WTC11 (cell line): ENCODE data around the gene SORL1.

Experiments used
- CTCF ChIP-seq: fragments of 200-600 bp; IDR thresholded peaks from 2 replicates; pipeline ENCODE4 v1.8.0; 2022; ENCODE audit warnings: antibody characterized with exemption
- USF1 ChIP-seq: sonication (generic); formaldehyde crosslinking; IDR thresholded peaks from 2 replicates; pipeline ENCODE4 v1.8.0; 2022; ENCODE audit warnings: mild to moderate bottlenecking, missing genetic modification reagents
- ZNF121 ChIP-seq: sonication (generic); formaldehyde crosslinking; IDR thresholded peaks from 2 replicates; pipeline ENCODE4 v1.8.0; 2023; ENCODE audit warnings: missing genetic modification reagents

GRCh38 chr11:121474680-121475079 lies 22.6 kb downstream of the SORL1 start:
- no peak for TF ChIP-seq ZNF121
- TF ChIP-seq CTCF, result no peak
- no peak for TF ChIP-seq USF1 (CRISPR knock-in tag)
